Liver (tissue), 9 donors: ENCODE measurements around the gene ZNF618. TPM values are rescaled to one million over a fixed set of nuclear protein-coding genes. Genes with fewer than 3 reads are reported as not detected.

ENCODE experiments used
- DNase-seq: peaks from one replicate; pipeline ENCODE4 v3.0.0-alpha.2; 2017; ENCODE audit warnings: low spot score
- H3K27ac ChIP-seq, 2 donors: one replicate each; pipeline ENCODE4 v1.7.0; 2013; ENCODE audit warnings: inconsistent platforms in 2 of 2, low read length in 2 of 2, control low read depth in 1 of 2, low read depth in 1 of 2, mild to moderate bottlenecking in 1 of 2
- H3K27me3 ChIP-seq, 4 donors: one replicate each; pipeline versions ENCODE4 v1.6.1 to v1.7.0; 2013; ENCODE audit warnings: low read length in 3 of 4, inconsistent platforms in 1 of 4, mild to moderate bottlenecking in 1 of 4, moderate library complexity in 1 of 4; ENCODE audit not compliant: control insufficient read depth in 4 of 4, insufficient read depth in 4 of 4
- H3K36me3 ChIP-seq, 4 donors: one replicate each; pipeline versions ENCODE4 v1.6.1 to v1.7.0; 2013; ENCODE audit warnings: low read length in 3 of 4, mild to moderate bottlenecking in 3 of 4, low read depth in 1 of 4, moderate library complexity in 1 of 4; ENCODE audit not compliant: control insufficient read depth in 4 of 4, insufficient read depth in 3 of 4
- H3K4me1 ChIP-seq, 4 donors: one replicate each; pipeline versions ENCODE4 v1.6.1 to v1.7.0; 2013; ENCODE audit warnings: low read length in 3 of 4, mild to moderate bottlenecking in 3 of 4, moderate library complexity in 1 of 4; ENCODE audit not compliant: control insufficient read depth in 4 of 4, insufficient read depth in 4 of 4
- H3K4me3 ChIP-seq, 3 donors: one replicate each; pipeline versions ENCODE4 v1.6.1 to v1.7.0; 2013; ENCODE audit warnings: low read length in 3 of 3, control low read depth in 1 of 3, low read depth in 1 of 3, mild to moderate bottlenecking in 1 of 3
- H3K9ac ChIP-seq, 2 donors: one replicate each; pipeline ENCODE4 v1.7.0; 2013; ENCODE audit warnings: low read length in 2 of 2, mild to moderate bottlenecking in 2 of 2, moderate library complexity in 2 of 2, control low read depth in 1 of 2, low read depth in 1 of 2
- H3K9me3 ChIP-seq, 4 donors: one replicate each; pipeline versions ENCODE4 v1.6.1 to v1.7.0; 2013; ENCODE audit warnings: low read length in 3 of 4; ENCODE audit not compliant: control insufficient read depth in 4 of 4
- FOXA1 ChIP-seq: IDR thresholded peaks from 2 replicates; pipeline ENCODE4 v1.6.1; 2016; ENCODE audit warnings: antibody characterized with exemption
- FOXA2 ChIP-seq: IDR thresholded peaks from 2 replicates; pipeline ENCODE4 v1.6.1; 2016; ENCODE audit warnings: antibody characterized with exemption
- GABPA ChIP-seq, 2 donors: IDR thresholded peaks in 1 of 2; conservative IDR thresholded peaks in 1 of 2; 2 replicates each; pipeline ENCODE4 v1.6.1; 2016; ENCODE audit warnings: antibody characterized with exemption in 2 of 2, mild to moderate bottlenecking in 1 of 2, moderate library complexity in 1 of 2
- HNF4A ChIP-seq, 2 donors: conservative IDR thresholded peaks; 2 replicates each; pipeline ENCODE4 v1.6.1; 2016; ENCODE audit warnings: antibody characterized with exemption in 2 of 2, mild to moderate bottlenecking in 2 of 2
- HNF4G ChIP-seq: IDR thresholded peaks from 2 replicates; pipeline ENCODE4 v1.6.1; 2016; ENCODE audit warnings: antibody characterized with exemption
- JUND ChIP-seq, 2 donors: IDR thresholded peaks; 2 replicates each; pipeline ENCODE4 v1.6.1; 2016; ENCODE audit warnings: antibody characterized with exemption in 2 of 2
- NR2F2 ChIP-seq: IDR thresholded peaks from 2 replicates; pipeline ENCODE4 v1.6.1; 2016; ENCODE audit warnings: antibody characterized with exemption
- RAD21 ChIP-seq, 2 donors: IDR thresholded peaks; 2 replicates each; pipeline ENCODE4 v1.6.1; 2016; ENCODE audit warnings: antibody characterized with exemption in 2 of 2, mild to moderate bottlenecking in 2 of 2
- RXRA ChIP-seq, 2 donors: IDR thresholded peaks; 2 replicates each; pipeline ENCODE4 v1.6.1; 2017 to 2018; ENCODE audit warnings: antibody characterized with exemption in 2 of 2, mild to moderate bottlenecking in 1 of 2
- SP1 ChIP-seq: IDR thresholded peaks from 2 replicates; pipeline ENCODE4 v1.6.1; 2018; ENCODE audit warnings: antibody characterized with exemption, mild to moderate bottlenecking
- YY1 ChIP-seq: IDR thresholded peaks from 2 replicates; pipeline ENCODE4 v1.6.1; 2016; ENCODE audit warnings: antibody characterized with exemption, mild to moderate bottlenecking
- WGBS: extraction: QIAGEN DNeasy Blood & Tissue Kit; methylation state at CpG from one replicate; pipeline ENCODE4 v1.1.7; 2013; 5-methylcytosine and 5-hydroxymethylcytosine counted together
- polyA plus RNA-seq, 2 donors: library from polyadenylated mRNA; stranded (reverse) in 1 of 2; unstranded in 1 of 2; fragments of 200-250 nt in 1 of 2; fragments of >200 nt in 1 of 2; fragmentation: Nextera tagmentation in 1 of 2; extraction: Ambion mirVana in 1 of 2; gene quantifications; one replicate each; pipeline versions ENCODE4 v1.2.1 to v1.2.3, GENCODE V29; 2013 to 2015
- total RNA-seq, 2 donors: library from RNA; depleted of rRNA; stranded (reverse); fragments of >200 nt; gene quantifications; one replicate each; pipeline ENCODE4 v1.2.3, GENCODE V29; 2014
- TF ChIP-seq, protein P1 (sequence below): fragments of 150-350 bp; IDR thresholded peaks from 2 replicates; pipeline ENCODE4 v1.5.1; 2017; ENCODE audit warnings: improper control_type of control experiment, low read depth, low read length; ENCODE audit not compliant: missing input control
- TF ChIP-seq, protein P2 (sequence below): IDR thresholded peaks from 2 replicates; pipeline ENCODE4 v1.6.1; 2016; ENCODE audit warnings: antibody characterized with exemption
- TF ChIP-seq, protein P3 (sequence below): IDR thresholded peaks from 2 replicates; pipeline ENCODE4 v1.6.1; 2016; ENCODE audit warnings: antibody characterized with exemption
- TF ChIP-seq, protein P4 (sequence below): IDR thresholded peaks from 2 replicates; pipeline ENCODE4 v1.6.1; 2016; ENCODE audit warnings: antibody characterized with exemption, mild to moderate bottlenecking
- TF ChIP-seq, protein P5 (sequence below): IDR thresholded peaks from 2 replicates; pipeline ENCODE4 v1.6.1; 2016; ENCODE audit warnings: antibody characterized with exemption
- donor health status: healthy.
- donor health status: healthy.
- donor health status: healthy.
- donor health status: healthy.
- donor health status: healthy.

The ZNF618 gene
- total and polyA plus RNA-seq, 4 donors = 2.2 to 6.5 (median 3.7) TPM

DNA sequence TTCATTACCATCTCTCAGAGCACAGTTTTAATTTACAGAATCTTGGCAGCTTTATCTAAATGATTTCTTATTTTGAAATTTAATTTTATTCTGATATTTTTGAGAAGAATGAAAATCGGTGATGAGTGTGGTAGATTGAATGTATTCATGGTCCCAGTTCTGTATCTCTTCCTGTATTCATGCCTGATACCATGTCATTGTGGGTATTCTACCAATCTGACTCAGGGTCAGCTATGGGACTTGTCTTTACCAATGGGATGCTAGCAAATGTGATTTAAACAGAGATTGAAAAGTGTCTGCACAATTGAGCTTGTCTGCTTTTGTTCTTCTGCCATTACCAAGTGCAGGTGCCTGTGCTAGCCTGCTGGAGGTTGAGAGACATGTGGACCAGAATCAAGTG, 17.8 kb upstream of the ZNF618 start:
- 81% methylated on average over 1 of the region's 1 CpG for WGBS
- H3K27me3 ChIP-seq = no peaks in the 10 kb centered on the region
- no peak overlapping the region for H3K4me3 ChIP-seq
- no peak for DNase-seq
- no peak overlapping the region for H3K9ac ChIP-seq
- peaks cover 0 to 4% (median 3%) of the 10 kb centered on the region in 4 donors for H3K4me1 ChIP-seq
- no peaks in the 10 kb centered on the region for H3K36me3 ChIP-seq
- TF ChIP-seq HNF4G = no peak
- TF ChIP-seq, protein P1, sequence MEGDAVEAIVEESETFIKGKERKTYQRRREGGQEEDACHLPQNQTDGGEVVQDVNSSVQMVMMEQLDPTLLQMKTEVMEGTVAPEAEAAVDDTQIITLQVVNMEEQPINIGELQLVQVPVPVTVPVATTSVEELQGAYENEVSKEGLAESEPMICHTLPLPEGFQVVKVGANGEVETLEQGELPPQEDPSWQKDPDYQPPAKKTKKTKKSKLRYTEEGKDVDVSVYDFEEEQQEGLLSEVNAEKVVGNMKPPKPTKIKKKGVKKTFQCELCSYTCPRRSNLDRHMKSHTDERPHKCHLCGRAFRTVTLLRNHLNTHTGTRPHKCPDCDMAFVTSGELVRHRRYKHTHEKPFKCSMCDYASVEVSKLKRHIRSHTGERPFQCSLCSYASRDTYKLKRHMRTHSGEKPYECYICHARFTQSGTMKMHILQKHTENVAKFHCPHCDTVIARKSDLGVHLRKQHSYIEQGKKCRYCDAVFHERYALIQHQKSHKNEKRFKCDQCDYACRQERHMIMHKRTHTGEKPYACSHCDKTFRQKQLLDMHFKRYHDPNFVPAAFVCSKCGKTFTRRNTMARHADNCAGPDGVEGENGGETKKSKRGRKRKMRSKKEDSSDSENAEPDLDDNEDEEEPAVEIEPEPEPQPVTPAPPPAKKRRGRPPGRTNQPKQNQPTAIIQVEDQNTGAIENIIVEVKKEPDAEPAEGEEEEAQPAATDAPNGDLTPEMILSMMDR = no peak
- no peak for TF ChIP-seq RXRA (IDR thresholded peaks at IDR 0.05)
- TF ChIP-seq YY1 = no peak
- no peak for TF ChIP-seq GABPA (IDR thresholded peaks at IDR 0.05 in 1 of 2, conservative IDR thresholded peaks at IDR 0.05 in 1 of 2)
- TF ChIP-seq JUND (IDR thresholded peaks at IDR 0.05) = no peak
- no peak for TF ChIP-seq RAD21 (IDR thresholded peaks at IDR 0.05)
- TF ChIP-seq, protein P2, sequence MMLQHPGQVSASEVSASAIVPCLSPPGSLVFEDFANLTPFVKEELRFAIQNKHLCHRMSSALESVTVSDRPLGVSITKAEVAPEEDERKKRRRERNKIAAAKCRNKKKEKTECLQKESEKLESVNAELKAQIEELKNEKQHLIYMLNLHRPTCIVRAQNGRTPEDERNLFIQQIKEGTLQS = no peak
- no peak for TF ChIP-seq FOXA1
- TF ChIP-seq SP1 = no peak
- TF ChIP-seq, protein P3, sequence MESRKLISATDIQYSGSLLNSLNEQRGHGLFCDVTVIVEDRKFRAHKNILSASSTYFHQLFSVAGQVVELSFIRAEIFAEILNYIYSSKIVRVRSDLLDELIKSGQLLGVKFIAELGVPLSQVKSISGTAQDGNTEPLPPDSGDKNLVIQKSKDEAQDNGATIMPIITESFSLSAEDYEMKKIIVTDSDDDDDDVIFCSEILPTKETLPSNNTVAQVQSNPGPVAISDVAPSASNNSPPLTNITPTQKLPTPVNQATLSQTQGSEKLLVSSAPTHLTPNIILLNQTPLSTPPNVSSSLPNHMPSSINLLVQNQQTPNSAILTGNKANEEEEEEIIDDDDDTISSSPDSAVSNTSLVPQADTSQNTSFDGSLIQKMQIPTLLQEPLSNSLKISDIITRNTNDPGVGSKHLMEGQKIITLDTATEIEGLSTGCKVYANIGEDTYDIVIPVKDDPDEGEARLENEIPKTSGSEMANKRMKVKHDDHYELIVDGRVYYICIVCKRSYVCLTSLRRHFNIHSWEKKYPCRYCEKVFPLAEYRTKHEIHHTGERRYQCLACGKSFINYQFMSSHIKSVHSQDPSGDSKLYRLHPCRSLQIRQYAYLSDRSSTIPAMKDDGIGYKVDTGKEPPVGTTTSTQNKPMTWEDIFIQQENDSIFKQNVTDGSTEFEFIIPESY = no peak
- TF ChIP-seq NR2F2 = no peak
- TF ChIP-seq, protein P4, sequence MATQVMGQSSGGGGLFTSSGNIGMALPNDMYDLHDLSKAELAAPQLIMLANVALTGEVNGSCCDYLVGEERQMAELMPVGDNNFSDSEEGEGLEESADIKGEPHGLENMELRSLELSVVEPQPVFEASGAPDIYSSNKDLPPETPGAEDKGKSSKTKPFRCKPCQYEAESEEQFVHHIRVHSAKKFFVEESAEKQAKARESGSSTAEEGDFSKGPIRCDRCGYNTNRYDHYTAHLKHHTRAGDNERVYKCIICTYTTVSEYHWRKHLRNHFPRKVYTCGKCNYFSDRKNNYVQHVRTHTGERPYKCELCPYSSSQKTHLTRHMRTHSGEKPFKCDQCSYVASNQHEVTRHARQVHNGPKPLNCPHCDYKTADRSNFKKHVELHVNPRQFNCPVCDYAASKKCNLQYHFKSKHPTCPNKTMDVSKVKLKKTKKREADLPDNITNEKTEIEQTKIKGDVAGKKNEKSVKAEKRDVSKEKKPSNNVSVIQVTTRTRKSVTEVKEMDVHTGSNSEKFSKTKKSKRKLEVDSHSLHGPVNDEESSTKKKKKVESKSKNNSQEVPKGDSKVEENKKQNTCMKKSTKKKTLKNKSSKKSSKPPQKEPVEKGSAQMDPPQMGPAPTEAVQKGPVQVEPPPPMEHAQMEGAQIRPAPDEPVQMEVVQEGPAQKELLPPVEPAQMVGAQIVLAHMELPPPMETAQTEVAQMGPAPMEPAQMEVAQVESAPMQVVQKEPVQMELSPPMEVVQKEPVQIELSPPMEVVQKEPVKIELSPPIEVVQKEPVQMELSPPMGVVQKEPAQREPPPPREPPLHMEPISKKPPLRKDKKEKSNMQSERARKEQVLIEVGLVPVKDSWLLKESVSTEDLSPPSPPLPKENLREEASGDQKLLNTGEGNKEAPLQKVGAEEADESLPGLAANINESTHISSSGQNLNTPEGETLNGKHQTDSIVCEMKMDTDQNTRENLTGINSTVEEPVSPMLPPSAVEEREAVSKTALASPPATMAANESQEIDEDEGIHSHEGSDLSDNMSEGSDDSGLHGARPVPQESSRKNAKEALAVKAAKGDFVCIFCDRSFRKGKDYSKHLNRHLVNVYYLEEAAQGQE = no peak
- no peak for TF ChIP-seq FOXA2
- no peak overlapping the region for H3K27ac ChIP-seq
- no peaks in the 10 kb centered on the region for H3K9me3 ChIP-seq

DNA sequence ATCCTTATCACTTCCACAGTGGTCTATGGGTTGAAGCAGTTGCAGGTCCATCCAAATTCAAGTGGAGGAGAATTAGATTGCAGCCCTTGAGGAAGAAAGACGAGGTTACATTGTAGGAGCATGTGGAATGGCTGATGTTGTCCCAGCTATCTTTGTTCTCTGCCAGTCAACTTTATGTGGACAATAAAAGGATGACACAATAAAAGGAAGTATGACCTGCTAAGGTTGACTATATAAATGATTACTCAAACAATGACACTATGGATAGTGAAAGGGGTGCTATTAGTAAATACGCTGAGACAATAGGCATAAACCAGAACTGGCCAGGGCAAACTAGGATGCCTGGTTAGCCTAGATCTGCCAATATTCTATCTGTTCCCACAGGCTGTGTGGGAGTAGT, 12.8 kb upstream of the ZNF618 start:
- H3K9ac ChIP-seq = no peak overlapping the region
- no peak for DNase-seq
- H3K27ac ChIP-seq = no peak overlapping the region
- H3K4me3 ChIP-seq = no peak overlapping the region
- WGBS = 87% methylated on average over 2 of the region's 2 CpGs
- no peaks in the 10 kb centered on the region for H3K4me1 ChIP-seq
- no peaks in the 10 kb centered on the region for H3K27me3 ChIP-seq
- no peaks in the 10 kb centered on the region for H3K9me3 ChIP-seq
- H3K36me3 ChIP-seq = no peaks in the 10 kb centered on the region
- TF ChIP-seq, protein P5, sequence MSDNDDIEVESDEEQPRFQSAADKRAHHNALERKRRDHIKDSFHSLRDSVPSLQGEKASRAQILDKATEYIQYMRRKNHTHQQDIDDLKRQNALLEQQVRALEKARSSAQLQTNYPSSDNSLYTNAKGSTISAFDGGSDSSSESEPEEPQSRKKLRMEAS = no peak
- TF ChIP-seq FOXA2 (no peak), HNF4G (no peak), HNF4A (conservative IDR thresholded peaks at IDR 0.05) (no peak), SP1 (no peak), RAD21 (IDR thresholded peaks at IDR 0.05) (no peak), GABPA (IDR thresholded peaks at IDR 0.05 in 1 of 2, conservative IDR thresholded peaks at IDR 0.05 in 1 of 2) (no peak), NR2F2 (no peak), RXRA (IDR thresholded peaks at IDR 0.05) (no peak), YY1 (no peak)
- TF ChIP-seq, protein P3 = no peak
- TF ChIP-seq, protein P4 = no peak
- TF ChIP-seq, protein P2 = no peak
